ENCODE measurements around the gene ACSL5. TPM values are rescaled to one million over a fixed set of nuclear protein-coding genes. Genes with fewer than 3 reads are reported as not detected.
"Not testable (repeated sequence)": the region's sequence is repeated elsewhere in the genome, so short reads cannot be mapped to it uniquely, and the experiment has no call there.

Gene ACSL5
- total and polyA plus RNA-seq, 2 donors (not counting 1 experiment from before 2014, with no cell fraction given), result 1.7 to 6.6 TPM

DNA sequence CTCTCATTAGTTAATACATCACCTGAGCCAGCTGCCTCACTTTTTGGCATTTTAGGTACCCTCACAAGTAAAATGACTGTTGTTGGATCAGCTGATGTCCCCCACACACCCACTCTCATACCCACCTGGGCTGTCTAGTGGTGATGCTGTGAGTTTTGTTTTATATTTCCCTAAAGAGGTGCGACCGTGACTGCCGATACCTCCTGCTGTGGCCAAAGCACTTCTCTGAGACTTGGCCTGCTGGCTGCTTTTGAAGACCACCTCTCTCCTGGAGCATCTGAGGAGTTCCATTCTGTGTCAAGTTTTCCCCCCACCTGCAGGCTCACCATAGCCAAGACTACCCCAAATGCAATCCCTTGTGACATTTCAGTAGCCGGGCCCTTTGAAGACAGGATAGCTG lies 6.4 kb upstream of the ACSL5 start:
- H3K79me2 ChIP-seq (ENCODE audit: control insufficient read depth, insufficient read depth, low read length), result no peaks in the 10 kb centered on the region
- H3K4me2 ChIP-seq (ENCODE audit: extremely low read depth, insufficient read depth, low read length), result no peak overlapping the region
- no peak overlapping the region for H3K4me3 ChIP-seq (replicated peaks in 1 of 4; ENCODE audit: control extremely low read depth in 1 of 4, insufficient read depth in 1 of 4, low read depth in 3 of 4, low read length in 4 of 4)
- H4K20me1 ChIP-seq (ENCODE audit: control insufficient read depth, extremely low read depth, insufficient read depth, low read length), result no peaks in the 10 kb centered on the region
- H3K9me3 ChIP-seq (ENCODE audit: control insufficient read depth, insufficient read depth, low read depth, low read length), result no peaks in the 10 kb centered on the region
- H2AFZ ChIP-seq (ENCODE audit: low read length), result no peak overlapping the region
- no peaks in the 10 kb centered on the region for H3K4me1 ChIP-seq (ENCODE audit: control insufficient read depth, extremely low read depth, insufficient read depth, low read length)
- H3K27ac ChIP-seq (ENCODE audit: insufficient read depth, low read length), result no peak overlapping the region
- H3K9ac ChIP-seq (ENCODE audit: insufficient read depth, low read length), result no peak overlapping the region
- H3K36me3 ChIP-seq (ENCODE audit: control insufficient read depth, insufficient read depth, low read length), result no peaks in the 10 kb centered on the region
- DNase-seq (ENCODE audit: low read depth in 2 of 2), result no peak
- H3K27me3 ChIP-seq (ENCODE audit: control insufficient read depth, insufficient read depth, low read length), result no peaks in the 10 kb centered on the region
- no peak for TF ChIP-seq EZH2 (IDR thresholded peaks at IDR 0.05; ENCODE audit: low read length, missing control alignments)
- TF ChIP-seq, protein P1, sequence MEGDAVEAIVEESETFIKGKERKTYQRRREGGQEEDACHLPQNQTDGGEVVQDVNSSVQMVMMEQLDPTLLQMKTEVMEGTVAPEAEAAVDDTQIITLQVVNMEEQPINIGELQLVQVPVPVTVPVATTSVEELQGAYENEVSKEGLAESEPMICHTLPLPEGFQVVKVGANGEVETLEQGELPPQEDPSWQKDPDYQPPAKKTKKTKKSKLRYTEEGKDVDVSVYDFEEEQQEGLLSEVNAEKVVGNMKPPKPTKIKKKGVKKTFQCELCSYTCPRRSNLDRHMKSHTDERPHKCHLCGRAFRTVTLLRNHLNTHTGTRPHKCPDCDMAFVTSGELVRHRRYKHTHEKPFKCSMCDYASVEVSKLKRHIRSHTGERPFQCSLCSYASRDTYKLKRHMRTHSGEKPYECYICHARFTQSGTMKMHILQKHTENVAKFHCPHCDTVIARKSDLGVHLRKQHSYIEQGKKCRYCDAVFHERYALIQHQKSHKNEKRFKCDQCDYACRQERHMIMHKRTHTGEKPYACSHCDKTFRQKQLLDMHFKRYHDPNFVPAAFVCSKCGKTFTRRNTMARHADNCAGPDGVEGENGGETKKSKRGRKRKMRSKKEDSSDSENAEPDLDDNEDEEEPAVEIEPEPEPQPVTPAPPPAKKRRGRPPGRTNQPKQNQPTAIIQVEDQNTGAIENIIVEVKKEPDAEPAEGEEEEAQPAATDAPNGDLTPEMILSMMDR (conservative IDR thresholded peaks at IDR 0.05 in 1 of 2, IDR thresholded peaks at IDR 0.05 in 1 of 2; ENCODE audit: low read depth in 1 of 2, low read length in 2 of 2), result no peak

DNA sequence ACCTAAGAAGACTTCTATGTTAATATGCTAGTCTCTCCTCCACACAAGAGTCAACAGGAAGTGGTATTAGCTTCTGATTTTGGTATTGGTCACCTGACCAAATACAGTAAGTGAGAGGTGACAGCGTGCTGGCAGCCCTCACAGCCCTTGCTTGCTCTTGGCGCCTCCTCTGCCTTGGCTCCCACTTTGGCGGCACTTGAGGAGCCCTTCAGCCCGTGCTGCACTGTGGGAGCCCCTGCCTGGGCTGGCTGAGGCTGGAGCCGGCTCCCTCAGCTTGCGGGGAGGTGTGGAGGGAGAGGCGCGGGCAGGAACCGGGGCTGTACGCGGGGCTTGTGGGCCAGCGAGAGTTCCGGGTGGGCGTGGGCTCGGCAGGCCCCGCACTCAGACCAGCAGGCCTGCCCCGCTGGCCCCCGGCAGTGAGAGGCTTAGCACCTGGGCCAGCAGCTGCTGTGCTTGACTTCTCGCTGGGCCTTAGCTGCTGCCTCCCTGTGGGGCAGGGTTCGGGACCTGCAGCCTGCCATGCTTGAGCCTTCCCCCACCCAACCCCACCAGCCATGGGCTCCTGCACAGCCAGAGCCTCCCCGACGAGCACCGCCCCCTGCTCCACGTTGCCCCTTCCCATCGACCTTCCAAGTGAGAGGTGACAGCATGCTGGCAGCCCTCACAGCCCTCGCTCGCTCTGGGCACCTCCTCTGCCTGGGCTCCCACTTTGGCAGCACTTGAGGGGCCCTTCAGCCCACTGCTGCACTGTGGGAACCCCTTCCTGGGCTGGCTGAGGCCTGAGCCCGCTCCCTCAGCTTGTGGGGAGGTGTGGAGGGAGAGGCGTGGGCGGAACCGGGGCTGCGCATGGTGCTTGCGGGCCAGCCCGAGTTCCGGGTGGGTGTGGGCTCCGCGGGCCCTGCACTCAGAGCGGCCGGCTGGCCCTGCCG lies 4.2 kb upstream of the ACSL5 start:
- H3K9ac ChIP-seq (ENCODE audit: insufficient read depth, low read length), result no peak overlapping the region
- no peaks in the 10 kb centered on the region for H4K20me1 ChIP-seq (ENCODE audit: control insufficient read depth, extremely low read depth, insufficient read depth, low read length)
- H3K27ac ChIP-seq (ENCODE audit: insufficient read depth, low read length), result no peak overlapping the region
- H3K4me1 ChIP-seq (ENCODE audit: control insufficient read depth, extremely low read depth, insufficient read depth, low read length), result no peaks in the 10 kb centered on the region
- no peaks in the 10 kb centered on the region for H3K9me3 ChIP-seq (ENCODE audit: control insufficient read depth, insufficient read depth, low read depth, low read length)
- no peak overlapping the region for H3K4me2 ChIP-seq (ENCODE audit: extremely low read depth, insufficient read depth, low read length)
- TF ChIP-seq EZH2 (IDR thresholded peaks at IDR 0.05; ENCODE audit: low read length, missing control alignments), result no peak
- TF ChIP-seq, protein P1 (conservative IDR thresholded peaks at IDR 0.05 in 1 of 2, IDR thresholded peaks at IDR 0.05 in 1 of 2; ENCODE audit: low read depth in 1 of 2, low read length in 2 of 2), result no peak
- no peaks in the 10 kb centered on the region for H3K36me3 ChIP-seq (ENCODE audit: control insufficient read depth, insufficient read depth, low read length)
- H3K79me2 ChIP-seq (ENCODE audit: control insufficient read depth, insufficient read depth, low read length), result no peaks in the 10 kb centered on the region
- H3K27me3 ChIP-seq (ENCODE audit: control insufficient read depth, insufficient read depth, low read length), result no peaks in the 10 kb centered on the region
- DNase-seq (ENCODE audit: low read depth in 2 of 2), result no peak
- no peak overlapping the region for H3K4me3 ChIP-seq (replicated peaks in 1 of 4; ENCODE audit: control extremely low read depth in 1 of 4, insufficient read depth in 1 of 4, low read depth in 3 of 4, low read length in 4 of 4)
- H2AFZ ChIP-seq (ENCODE audit: low read length), result no peak overlapping the region

DNA sequence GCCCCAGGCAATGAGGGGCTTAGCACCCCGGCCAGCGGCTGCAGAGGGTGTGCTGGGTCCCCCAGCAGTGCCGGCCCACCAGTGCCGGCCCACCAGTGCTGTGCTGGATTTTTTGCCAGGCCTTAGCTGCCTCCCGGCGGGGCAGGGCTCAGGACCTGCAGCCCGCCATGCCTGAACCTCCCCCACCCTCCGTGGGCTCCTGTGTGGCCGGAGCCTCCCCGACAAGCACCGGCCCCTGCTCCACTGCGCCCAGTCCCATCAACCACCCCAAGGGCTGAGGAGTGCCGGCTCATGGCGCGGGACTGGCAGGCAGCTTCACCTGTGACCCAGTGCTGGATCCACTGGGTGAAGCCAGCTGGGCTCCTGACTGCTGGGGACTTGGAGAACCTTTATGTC lies 3.5 kb upstream of the ACSL5 start:
- Histone ChIP-seq H3K9me3 (ENCODE audit: control insufficient read depth, insufficient read depth, low read depth, low read length) (no peaks in the 10 kb centered on the region), H3K4me3 (replicated peaks in 1 of 4; ENCODE audit: control extremely low read depth in 1 of 4, insufficient read depth in 1 of 4, low read depth in 3 of 4, low read length in 4 of 4) (no peak overlapping the region), H3K4me1 (ENCODE audit: control insufficient read depth, extremely low read depth, insufficient read depth, low read length) (peaks cover 3% of the 10 kb centered on the region), H3K27ac (ENCODE audit: insufficient read depth, low read length) (no peak overlapping the region), H3K4me2 (ENCODE audit: extremely low read depth, insufficient read depth, low read length) (no peak overlapping the region), H2AFZ (ENCODE audit: low read length) (no peak overlapping the region), H3K79me2 (ENCODE audit: control insufficient read depth, insufficient read depth, low read length) (no peaks in the 10 kb centered on the region), H3K36me3 (ENCODE audit: control insufficient read depth, insufficient read depth, low read length) (no peaks in the 10 kb centered on the region), H4K20me1 (ENCODE audit: control insufficient read depth, extremely low read depth, insufficient read depth, low read length) (no peaks in the 10 kb centered on the region), H3K9ac (ENCODE audit: insufficient read depth, low read length) (no peak overlapping the region), H3K27me3 (ENCODE audit: control insufficient read depth, insufficient read depth, low read length) (no peaks in the 10 kb centered on the region)
- no peak for DNase-seq (ENCODE audit: low read depth in 2 of 2)
- TF ChIP-seq, protein P1 (conservative IDR thresholded peaks at IDR 0.05 in 1 of 2, IDR thresholded peaks at IDR 0.05 in 1 of 2; ENCODE audit: low read depth in 1 of 2, low read length in 2 of 2), result no peak

DNA sequence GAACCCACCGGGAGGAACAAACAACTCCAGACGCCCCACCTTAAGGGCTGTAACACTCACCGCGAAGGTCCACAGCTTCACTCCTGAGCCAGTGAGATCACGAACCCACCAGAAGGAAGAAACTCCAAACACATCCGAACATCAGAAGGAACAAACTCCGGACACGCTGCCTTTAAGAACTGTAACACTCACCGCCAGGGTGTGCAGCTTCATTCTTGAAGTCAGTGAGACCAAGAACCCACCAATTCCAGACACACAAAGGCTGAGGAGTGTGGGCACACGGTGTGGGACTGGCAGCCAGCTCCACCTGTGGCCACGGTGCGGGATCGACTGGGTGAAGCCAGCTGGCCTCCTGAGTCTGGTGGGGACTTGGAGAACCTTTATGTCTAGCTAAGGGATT lies 2.6 kb upstream of the ACSL5 start:
- H3K4me2 ChIP-seq (ENCODE audit: extremely low read depth, insufficient read depth, low read length); H3K9ac ChIP-seq (ENCODE audit: insufficient read depth, low read length); H4K20me1 ChIP-seq (ENCODE audit: control insufficient read depth, extremely low read depth, insufficient read depth, low read length); DNase-seq (ENCODE audit: low read depth in 2 of 2); H3K4me3 ChIP-seq (replicated peaks in 1 of 4; ENCODE audit: control extremely low read depth in 1 of 4, insufficient read depth in 1 of 4, low read depth in 3 of 4, low read length in 4 of 4); H3K27ac ChIP-seq (ENCODE audit: insufficient read depth, low read length); H3K79me2 ChIP-seq (ENCODE audit: control insufficient read depth, insufficient read depth, low read length); H3K9me3 ChIP-seq (ENCODE audit: control insufficient read depth, insufficient read depth, low read depth, low read length); H3K36me3 ChIP-seq (ENCODE audit: control insufficient read depth, insufficient read depth, low read length); H2AFZ ChIP-seq (ENCODE audit: low read length); H3K27me3 ChIP-seq (ENCODE audit: control insufficient read depth, insufficient read depth, low read length): not testable (repeated sequence)
- H3K4me1 ChIP-seq (ENCODE audit: control insufficient read depth, extremely low read depth, insufficient read depth, low read length), result peaks cover 10% of the 10 kb centered on the region
